ENCODE measurements around the gene TOR1B.

DNA sequence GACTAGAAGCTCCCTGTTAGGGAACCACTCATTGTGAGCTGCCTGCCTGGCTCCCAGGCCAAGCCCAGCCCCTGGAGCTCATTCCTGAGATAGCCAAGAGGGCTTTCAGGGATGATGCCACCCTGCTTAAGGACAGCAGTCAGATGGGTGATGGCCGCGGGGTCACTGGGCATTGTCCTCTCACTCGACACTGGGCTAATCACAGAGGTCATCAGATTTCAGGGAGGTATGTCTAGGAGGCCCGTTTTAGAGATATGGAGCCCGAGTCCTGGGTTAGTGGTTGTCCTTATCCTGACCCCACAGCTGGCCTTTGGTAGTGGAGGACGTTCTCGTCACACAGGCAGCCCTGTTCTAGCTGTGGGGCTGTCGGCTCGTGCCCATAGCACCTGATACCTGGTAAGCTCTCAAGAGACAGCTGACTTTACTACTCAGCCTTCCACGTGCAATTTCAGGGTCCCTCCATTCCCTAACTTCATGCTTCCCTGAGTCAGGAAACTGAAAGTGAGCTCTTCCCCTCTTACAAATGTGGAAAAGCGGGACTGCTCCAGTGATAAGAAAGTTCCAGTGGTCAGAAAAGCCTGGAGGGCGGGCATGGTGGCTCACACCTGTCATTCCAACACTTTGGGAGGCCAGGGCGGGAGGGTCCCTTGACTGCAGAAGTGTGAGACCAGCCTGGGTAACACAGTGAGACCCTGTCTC, 43.0 kb upstream of the TOR1B start:
- TF ChIP-seq, protein P1, sequence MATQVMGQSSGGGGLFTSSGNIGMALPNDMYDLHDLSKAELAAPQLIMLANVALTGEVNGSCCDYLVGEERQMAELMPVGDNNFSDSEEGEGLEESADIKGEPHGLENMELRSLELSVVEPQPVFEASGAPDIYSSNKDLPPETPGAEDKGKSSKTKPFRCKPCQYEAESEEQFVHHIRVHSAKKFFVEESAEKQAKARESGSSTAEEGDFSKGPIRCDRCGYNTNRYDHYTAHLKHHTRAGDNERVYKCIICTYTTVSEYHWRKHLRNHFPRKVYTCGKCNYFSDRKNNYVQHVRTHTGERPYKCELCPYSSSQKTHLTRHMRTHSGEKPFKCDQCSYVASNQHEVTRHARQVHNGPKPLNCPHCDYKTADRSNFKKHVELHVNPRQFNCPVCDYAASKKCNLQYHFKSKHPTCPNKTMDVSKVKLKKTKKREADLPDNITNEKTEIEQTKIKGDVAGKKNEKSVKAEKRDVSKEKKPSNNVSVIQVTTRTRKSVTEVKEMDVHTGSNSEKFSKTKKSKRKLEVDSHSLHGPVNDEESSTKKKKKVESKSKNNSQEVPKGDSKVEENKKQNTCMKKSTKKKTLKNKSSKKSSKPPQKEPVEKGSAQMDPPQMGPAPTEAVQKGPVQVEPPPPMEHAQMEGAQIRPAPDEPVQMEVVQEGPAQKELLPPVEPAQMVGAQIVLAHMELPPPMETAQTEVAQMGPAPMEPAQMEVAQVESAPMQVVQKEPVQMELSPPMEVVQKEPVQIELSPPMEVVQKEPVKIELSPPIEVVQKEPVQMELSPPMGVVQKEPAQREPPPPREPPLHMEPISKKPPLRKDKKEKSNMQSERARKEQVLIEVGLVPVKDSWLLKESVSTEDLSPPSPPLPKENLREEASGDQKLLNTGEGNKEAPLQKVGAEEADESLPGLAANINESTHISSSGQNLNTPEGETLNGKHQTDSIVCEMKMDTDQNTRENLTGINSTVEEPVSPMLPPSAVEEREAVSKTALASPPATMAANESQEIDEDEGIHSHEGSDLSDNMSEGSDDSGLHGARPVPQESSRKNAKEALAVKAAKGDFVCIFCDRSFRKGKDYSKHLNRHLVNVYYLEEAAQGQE (IDR thresholded peaks at IDR 0.05; ENCODE audit: insufficient read depth in 1 of 2, low read depth in 2 of 2, low read length in 2 of 2): no peak
- TF ChIP-seq POLR2AphosphoS5 (IDR thresholded peaks at IDR 0.05; ENCODE audit: low read depth, low read length): no peak
- TF ChIP-seq SIN3A (IDR thresholded peaks at IDR 0.05; ENCODE audit: borderline replicate concordance, insufficient read depth, low read length): no peak
